ENCODE measurements around the gene GALR1.
"Not testable (repeated sequence)": the region's sequence is repeated elsewhere in the genome, so short reads cannot be mapped to it uniquely, and the experiment has no call there.

The GALR1 gene

GRCh38 chr18:77271576-77272481 lies 22.2 kb downstream of the GALR1 start:
- Mint-ChIP-seq H3K9me3 (no peaks in the 10 kb centered on the region), H3K27ac (no peak overlapping the region), H3K4me1 (no peaks in the 10 kb centered on the region), H3K27me3 (peaks cover 6% of the 10 kb centered on the region), H3K4me3 (no peak overlapping the region), H3K36me3 (no peaks in the 10 kb centered on the region)

DNA sequence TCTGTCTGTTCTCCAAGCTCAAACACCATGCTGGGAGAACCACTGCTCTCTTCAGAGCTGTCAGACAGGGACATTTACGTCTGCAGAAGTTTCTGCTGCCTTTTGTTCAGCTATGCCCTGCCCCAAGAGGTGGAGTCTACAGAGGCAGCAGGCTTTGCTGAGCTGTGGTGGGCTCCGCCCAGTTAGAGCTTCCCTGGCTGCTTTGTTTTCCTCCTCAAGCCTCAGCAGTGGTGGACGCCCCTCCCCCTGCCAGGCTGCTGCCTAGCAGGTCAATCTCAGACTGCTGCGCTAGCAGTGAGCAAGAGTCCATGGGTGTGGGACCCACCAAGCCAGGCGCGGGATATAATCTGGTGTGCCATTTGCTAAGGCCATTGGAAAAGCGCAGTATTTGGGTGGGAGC lies 41.2 kb downstream of the GALR1 start:
- H3K4me1 Mint-ChIP-seq, H3K27me3 Mint-ChIP-seq, H3K4me3 Mint-ChIP-seq, H3K9me3 Mint-ChIP-seq, H3K36me3 Mint-ChIP-seq, H3K27ac Mint-ChIP-seq: not testable (repeated sequence)

DNA sequence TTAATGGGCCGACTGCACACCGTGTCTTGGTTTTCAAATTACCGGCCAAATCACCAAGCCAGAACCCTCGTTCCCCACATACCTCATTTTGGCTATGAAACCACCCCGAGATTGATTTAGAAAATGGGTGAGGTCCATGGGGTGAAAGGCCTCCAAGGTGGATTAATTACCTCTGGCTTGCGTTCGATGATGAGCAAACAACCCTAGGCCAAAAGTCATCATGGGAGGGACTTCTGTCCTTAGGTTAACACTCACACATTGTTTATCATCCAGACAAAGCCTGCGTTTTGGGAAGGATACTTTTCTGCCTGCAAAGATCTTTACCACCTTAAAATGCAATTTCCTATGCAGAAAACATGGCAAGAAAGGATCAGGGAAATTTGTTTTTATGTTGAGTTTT lies 48.5 kb downstream of the GALR1 start:
- Mint-ChIP-seq H3K9me3 (no peaks in the 10 kb centered on the region), H3K27ac (no peak overlapping the region), H3K27me3 (peaks cover 2% of the 10 kb centered on the region), H3K4me1 (no peaks in the 10 kb centered on the region), H3K36me3 (no peaks in the 10 kb centered on the region), H3K4me3 (no peak overlapping the region)

GRCh38 chr18:77299706-77300105 lies 50.1 kb downstream of the GALR1 start:
- Mint-ChIP-seq H3K27ac (no peak overlapping the region), H3K36me3 (no peaks in the 10 kb centered on the region), H3K9me3 (no peaks in the 10 kb centered on the region), H3K4me1 (no peaks in the 10 kb centered on the region), H3K27me3 (peaks cover 2% of the 10 kb centered on the region), H3K4me3 (no peak overlapping the region)

DNA sequence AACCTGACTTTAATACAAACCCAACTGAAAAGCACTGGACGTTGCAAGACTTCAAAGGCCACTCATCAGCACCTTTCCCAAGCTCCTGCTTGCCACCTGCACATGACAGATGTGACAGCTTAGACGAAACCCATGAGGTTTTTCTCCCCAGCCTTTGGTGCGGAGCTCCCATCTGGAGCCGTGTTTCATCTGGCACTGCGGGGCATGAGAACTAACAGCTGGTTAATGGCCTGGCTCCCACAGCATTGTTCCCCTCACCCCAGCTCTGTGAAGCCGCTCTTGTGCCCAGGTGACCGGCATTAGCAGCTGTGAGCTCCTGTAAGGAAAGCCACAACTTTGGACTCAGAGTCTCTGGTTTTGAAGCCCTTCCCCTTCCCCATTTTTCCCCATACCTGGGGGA lies 50.9 kb downstream of the GALR1 start:
- Mint-ChIP-seq H3K27ac (no peak overlapping the region), H3K36me3 (no peaks in the 10 kb centered on the region), H3K9me3 (no peaks in the 10 kb centered on the region), H3K4me1 (no peaks in the 10 kb centered on the region), H3K27me3 (peaks cover 2% of the 10 kb centered on the region), H3K4me3 (no peak overlapping the region)

- Mint-ChIP-seq H3K36me3 (no peaks in the 10 kb centered on the region), H3K27me3 (peaks cover under 1% of the 10 kb centered on the region), H3K4me1 (no peaks in the 10 kb centered on the region), H3K9me3 (no peaks in the 10 kb centered on the region), H3K27ac (no peak overlapping the region), H3K4me3 (no peak overlapping the region)
These were observed 54.6 kb downstream of the GALR1 start for GRCh38 chr18:77304268-77304667.

DNA sequence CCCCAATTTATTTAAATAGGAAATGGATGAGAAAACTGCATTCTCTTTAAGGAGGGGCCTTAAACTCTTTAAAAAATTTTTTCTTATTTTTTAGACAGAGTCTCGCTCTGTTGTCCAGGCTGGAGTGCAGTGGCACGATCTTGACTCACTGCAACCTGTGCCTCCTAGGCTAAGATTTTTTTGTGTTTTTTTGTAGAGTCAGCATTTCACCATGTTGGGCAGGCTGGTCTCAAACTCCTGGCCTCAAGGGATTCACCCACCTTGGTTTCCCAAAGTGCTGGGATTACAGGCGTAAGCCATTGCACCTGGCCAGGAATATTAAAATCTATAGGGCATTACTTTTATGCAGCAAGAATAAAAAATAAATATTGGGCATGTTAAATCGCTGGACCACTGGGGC lies 56.0 kb downstream of the GALR1 start:
- no peaks in the 10 kb centered on the region for H3K27me3 Mint-ChIP-seq
- H3K4me3 Mint-ChIP-seq = no peak overlapping the region
- H3K9me3 Mint-ChIP-seq = no peaks in the 10 kb centered on the region
- no peak overlapping the region for H3K27ac Mint-ChIP-seq
- no peaks in the 10 kb centered on the region for H3K36me3 Mint-ChIP-seq
- H3K4me1 Mint-ChIP-seq = no peaks in the 10 kb centered on the region

- Mint-ChIP-seq H3K27me3 (no peaks in the 10 kb centered on the region), H3K9me3 (no peaks in the 10 kb centered on the region), H3K27ac (no peak overlapping the region), H3K4me1 (no peaks in the 10 kb centered on the region), H3K4me3 (no peak overlapping the region), H3K36me3 (no peaks in the 10 kb centered on the region)
These were observed 58.6 kb downstream of the GALR1 start for GRCh38 chr18:77308216-77308615.

DNA sequence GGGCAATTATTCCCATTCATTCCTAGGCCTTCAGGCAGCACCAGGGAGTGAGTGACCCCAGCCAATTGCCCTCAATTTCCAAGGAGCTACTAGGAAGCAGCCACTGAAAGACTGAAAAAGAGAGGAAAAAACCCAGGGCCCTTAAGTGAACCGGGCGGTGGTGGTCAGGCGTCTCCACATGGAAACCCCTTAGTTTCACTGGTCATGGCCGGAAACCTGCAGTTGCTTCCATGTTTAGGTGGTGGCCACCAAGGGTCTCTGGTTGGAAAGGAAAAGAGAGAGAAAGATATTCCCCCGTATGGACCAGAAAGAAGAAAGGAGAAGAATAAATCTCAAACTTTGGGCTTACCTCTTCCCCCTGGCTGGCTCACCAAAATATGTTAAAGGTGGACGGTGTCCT lies 64.9 kb downstream of the GALR1 start:
- Mint-ChIP-seq H3K36me3 (no peaks in the 10 kb centered on the region), H3K4me3 (no peak overlapping the region), H3K27ac (no peak overlapping the region), H3K27me3 (no peaks in the 10 kb centered on the region), H3K9me3 (no peaks in the 10 kb centered on the region), H3K4me1 (no peaks in the 10 kb centered on the region)

DNA sequence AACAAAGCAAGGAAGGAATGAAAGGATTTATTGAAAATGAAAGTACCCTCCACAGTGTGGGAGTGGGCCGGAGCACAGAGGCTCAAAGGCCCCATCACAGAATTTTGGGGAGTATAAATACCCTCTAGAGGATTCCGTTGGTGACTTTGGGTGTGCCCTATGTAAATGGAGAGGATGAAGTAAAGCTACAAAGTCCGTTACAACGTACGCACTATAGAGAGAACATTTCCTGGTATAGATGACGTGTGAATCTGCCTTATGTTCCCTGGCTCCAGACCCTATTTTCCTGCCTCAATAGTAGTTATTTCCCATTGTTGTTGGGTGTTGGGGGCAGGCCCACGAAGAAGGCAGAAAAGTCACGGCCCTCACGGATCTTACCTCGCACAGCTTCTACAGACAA lies 65.3 kb downstream of the GALR1 start:
- Mint-ChIP-seq H3K36me3 (no peaks in the 10 kb centered on the region), H3K27ac (no peak overlapping the region), H3K4me1 (no peaks in the 10 kb centered on the region), H3K4me3 (no peak overlapping the region), H3K27me3 (no peaks in the 10 kb centered on the region), H3K9me3 (no peaks in the 10 kb centered on the region)

DNA sequence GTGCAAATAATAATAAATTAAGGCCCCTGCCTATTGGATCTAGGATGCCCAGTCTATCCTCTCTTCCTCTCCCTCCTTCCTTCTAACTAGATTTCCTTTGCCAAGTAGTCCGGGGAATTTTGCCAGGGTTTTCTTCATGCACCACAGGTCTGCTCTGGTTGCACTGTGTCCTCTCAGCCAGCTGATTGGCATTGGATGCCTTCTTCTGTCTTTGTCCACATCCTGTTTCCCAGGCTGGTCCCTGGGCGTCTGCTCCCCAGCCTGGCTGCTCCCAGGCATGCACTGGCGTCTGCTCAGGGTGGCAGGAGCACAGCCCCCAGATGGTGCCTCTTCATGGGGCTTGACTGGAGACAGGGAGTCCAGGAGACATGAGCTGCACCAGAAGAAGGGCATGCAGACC lies 66.4 kb downstream of the GALR1 start:
- peaks cover 4% of the 10 kb centered on the region for H3K27me3 Mint-ChIP-seq
- H3K36me3 Mint-ChIP-seq = no peaks in the 10 kb centered on the region
- no peak overlapping the region for H3K27ac Mint-ChIP-seq
- H3K9me3 Mint-ChIP-seq = no peaks in the 10 kb centered on the region
- no peak overlapping the region for H3K4me3 Mint-ChIP-seq
- H3K4me1 Mint-ChIP-seq = no peaks in the 10 kb centered on the region

DNA sequence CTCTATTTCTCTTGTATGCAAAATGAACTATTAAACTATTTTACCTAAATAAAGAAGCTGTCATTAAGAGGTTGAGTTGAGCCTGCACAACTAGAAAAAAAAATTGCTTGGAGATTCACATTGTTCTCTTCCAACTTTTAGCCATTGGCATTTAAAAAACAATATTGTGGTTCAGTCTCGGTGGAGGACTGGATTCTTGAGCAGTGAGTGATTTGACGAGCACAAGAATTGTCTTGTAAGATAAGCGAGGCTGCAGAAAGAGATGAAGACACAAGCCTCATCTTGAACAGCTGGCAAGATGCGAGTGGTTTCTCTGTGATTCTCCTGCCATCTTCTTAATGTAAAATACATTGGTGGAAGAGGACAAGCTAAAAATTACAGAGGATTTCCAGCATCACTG lies 67.0 kb downstream of the GALR1 start:
- H3K4me1 Mint-ChIP-seq = no peaks in the 10 kb centered on the region
- H3K4me3 Mint-ChIP-seq = no peak overlapping the region
- no peaks in the 10 kb centered on the region for H3K36me3 Mint-ChIP-seq
- H3K27ac Mint-ChIP-seq = no peak overlapping the region
- H3K9me3 Mint-ChIP-seq = no peaks in the 10 kb centered on the region
- peaks cover 5% of the 10 kb centered on the region for H3K27me3 Mint-ChIP-seq

GRCh38 chr18:77320971-77321559 lies 71.4 kb downstream of the GALR1 start:
- peaks cover 18% of the 10 kb centered on the region for H3K27me3 Mint-ChIP-seq
- no peaks in the 10 kb centered on the region for H3K4me1 Mint-ChIP-seq
- H3K36me3 Mint-ChIP-seq = no peaks in the 10 kb centered on the region
- H3K4me3 Mint-ChIP-seq = no peak overlapping the region
- no peaks in the 10 kb centered on the region for H3K9me3 Mint-ChIP-seq
- H3K27ac Mint-ChIP-seq = no peak overlapping the region

- Mint-ChIP-seq H3K36me3 (no peaks in the 10 kb centered on the region), H3K4me3 (no peak overlapping the region), H3K27me3 (peaks cover 18% of the 10 kb centered on the region)
These were observed 72.5 kb downstream of the GALR1 start for GRCh38 chr18:77321823-77322805.

GRCh38 chr18:77323640-77324299 lies 74.1 kb downstream of the GALR1 start:
- H3K4me1 Mint-ChIP-seq = no peaks in the 10 kb centered on the region
- H3K9me3 Mint-ChIP-seq = no peaks in the 10 kb centered on the region
- H3K36me3 Mint-ChIP-seq = no peaks in the 10 kb centered on the region
- H3K27me3 Mint-ChIP-seq = peaks cover 20% of the 10 kb centered on the region
- no peak overlapping the region for H3K27ac Mint-ChIP-seq
- H3K4me3 Mint-ChIP-seq = no peak overlapping the region

More at GRCh38 chr18:77321823-77322805, 72.5 kb downstream of the GALR1 start:
- Mint-ChIP-seq H3K9me3 (no peaks in the 10 kb centered on the region), H3K27ac (no peak overlapping the region), H3K4me1 (no peaks in the 10 kb centered on the region)
